DMS79 (cell line): ENCODE results near the gene WFIKKN1.
A peak's percentile ranks its signal among the peaks of the same experiment; 100 is the strongest.

Source experiments
- DNase-seq: peaks from one replicate; lab custom pipeline; 2025; lab: John Stamatoyannopoulos, UW

Gene WFIKKN1

GRCh38 chr16:657487-657886, 26.7 kb downstream of the WFIKKN1 start:
- DNase-seq, result no peak

GRCh38 chr16:658679-659571, 28.1 kb downstream of the WFIKKN1 start:
- DNase-seq, result no peak

GRCh38 chr16:659618-660017, 28.8 kb downstream of the WFIKKN1 start:
- no peak for DNase-seq

GRCh38 chr16:660132-660458, 29.3 kb downstream of the WFIKKN1 start:
- no peak for DNase-seq

GRCh38 chr16:660459-661183, 29.8 kb downstream of the WFIKKN1 start:
- DNase-seq, result no peak

GRCh38 chr16:661184-661821, 30.5 kb downstream of the WFIKKN1 start:
- DNase-seq, result no peak

GRCh38 chr16:662095-662494, 31.3 kb downstream of the WFIKKN1 start:
- no peak for DNase-seq

- no peak for DNase-seq
These were observed 31.8 kb downstream of the WFIKKN1 start for GRCh38 chr16:662597-662996.

GRCh38 chr16:666572-666971, 35.8 kb downstream of the WFIKKN1 start:
- DNase-seq, result no peak

GRCh38 chr16:667113-667779, 36.5 kb downstream of the WFIKKN1 start:
- peak; percentile 25 for DNase-seq

GRCh38 chr16:667780-668518, 37.2 kb downstream of the WFIKKN1 start, which contains the start of gene RHOT2:
Gene RHOT2 (plus strand): TSS chr16:668132. CDS start chr16:668200, 68 bp downstream.
- peak; percentile 68 for DNase-seq

- no peak for DNase-seq
These were observed 37.9 kb downstream of the WFIKKN1 start for GRCh38 chr16:668519-669171.

- DNase-seq, result no peak
These were observed 38.9 kb downstream of the WFIKKN1 start for GRCh38 chr16:669666-670065.

GRCh38 chr16:670485-671352, 39.9 kb downstream of the WFIKKN1 start:
- no peak for DNase-seq

GRCh38 chr16:671353-672131, 40.8 kb downstream of the WFIKKN1 start:
- no peak for DNase-seq

- no peak for DNase-seq
These were observed 41.6 kb downstream of the WFIKKN1 start for GRCh38 chr16:672371-672770.

- no peak for DNase-seq
These were observed 42.1 kb downstream of the WFIKKN1 start for GRCh38 chr16:672851-673250.

- no peak for DNase-seq
These were observed 42.7 kb downstream of the WFIKKN1 start for GRCh38 chr16:673399-673991.
